Endothelial cell of umbilical vein (primary cell): ENCODE results near the gene ARHGEF26. TPM values are rescaled to one million over a fixed set of nuclear protein-coding genes. Genes with fewer than 3 reads are reported as not detected.

ENCODE experiments used
- BruUV-seq: library from RNA; stranded (reverse); fragments of 400-500 nt; replicated peaks from 2 replicates; lab custom pipeline; 2021; lab: Mats Ljungman, UMichigan
- CTCF ChIA-PET: fragments of 300-600, 350-600 bp; sonication (Branson Sonifier 250); formaldehyde crosslinking; loops from one replicate; lab custom pipeline; 2021; ENCODE audit warnings: antibody characterized with exemption, inconsistent platforms; lab: Charles Lee
- POLR2A ChIA-PET: fragments of 300-600, 350-600 bp; sonication (Branson Sonifier 250); formaldehyde crosslinking; loops from one replicate; lab custom pipeline; 2021; ENCODE audit warnings: antibody characterized with exemption, inconsistent platforms; lab: Charles Lee
- DNase-seq: peaks from one replicate; pipeline ENCODE4 v3.0.0-alpha.2; 2011; ENCODE audit warnings: low read depth, low spot score
- FAIRE-seq: peaks from 2 replicates; lab custom pipeline; 2011; peaks lifted over from hg19 to GRCh38; lab: Jason Lieb, UNC
- H2AFZ ChIP-seq: 2 replicates; pipeline ENCODE4 v1.6.0; 2012; ENCODE audit warnings: low read depth, low read length, control low read depth, inconsistent platforms
- H3K27ac ChIP-seq: 2 replicates; pipeline ENCODE4 v1.5.1; 2011; ENCODE audit warnings: low read depth, mild to moderate bottlenecking, control low read depth, low read length, moderate library complexity; ENCODE audit not compliant: insufficient read depth
- H3K27me3 ChIP-seq, 2 experiments: 2 replicates each; pipeline versions ENCODE4 v1.6.0 to v1.6.1; 2011; ENCODE audit warnings: low read length in 2 of 2, mixed read lengths in 1 of 2; ENCODE audit not compliant: control insufficient read depth in 2 of 2, insufficient read depth in 2 of 2
- H3K36me3 ChIP-seq, 2 experiments: 2 replicates in 1 of 2; 3 replicates in 1 of 2; pipeline ENCODE4 v1.5.1; 2011; ENCODE audit warnings: low read length in 2 of 2, mild to moderate bottlenecking in 1 of 2, moderate library complexity in 1 of 2; ENCODE audit not compliant: control insufficient read depth in 2 of 2, insufficient read depth in 2 of 2; ENCODE audit errors: extremely low read depth in 1 of 2
- H3K4me1 ChIP-seq: 3 replicates; pipeline ENCODE4 v1.5.1; 2011; ENCODE audit warnings: mild to moderate bottlenecking, low read length; ENCODE audit not compliant: control insufficient read depth, insufficient read depth; ENCODE audit errors: extremely low read depth
- H3K4me2 ChIP-seq: 2 replicates; pipeline ENCODE4 v1.6.1; 2011; ENCODE audit warnings: low read length, control low read depth, mixed read lengths; ENCODE audit not compliant: insufficient read depth
- H3K4me3 ChIP-seq, 3 experiments: fragments of 200-600 bp in 1 of 3; sonication (generic), shearing (Covaris generic) in 1 of 3; replicated peaks in 1 of 3; 2 replicates each; pipeline ENCODE4 v1.5.1; 2011 to 2016; ENCODE audit warnings: control low read depth in 3 of 3, low read length in 3 of 3, mild to moderate bottlenecking in 2 of 3, inconsistent platforms in 1 of 3, low read depth in 1 of 3, moderate library complexity in 1 of 3; ENCODE audit not compliant: insufficient read depth in 1 of 3
- H3K79me2 ChIP-seq: 2 replicates; pipeline ENCODE4 v1.6.0; 2012; ENCODE audit warnings: low read length, inconsistent platforms; ENCODE audit not compliant: control insufficient read depth, insufficient read depth
- H3K9ac ChIP-seq: replicated peaks from 2 replicates; pipeline ENCODE3; 2011; ENCODE audit warnings: low read length, control low read depth; ENCODE audit not compliant: insufficient read depth; ENCODE audit errors: extremely low read depth
- H3K9me1 ChIP-seq: replicated peaks from 3 replicates; pipeline ENCODE4 v1.6.0; 2011; ENCODE audit warnings: mild to moderate bottlenecking, low read length; ENCODE audit not compliant: control insufficient read depth, insufficient read depth; ENCODE audit errors: extremely low read depth
- H3K9me3 ChIP-seq: replicated peaks from 2 replicates; pipeline ENCODE4 v1.5.1; 2012; ENCODE audit warnings: low read length, inconsistent platforms; ENCODE audit not compliant: control insufficient read depth, insufficient read depth
- H4K20me1 ChIP-seq: replicated peaks from 2 replicates; pipeline ENCODE3; 2011; ENCODE audit warnings: mild to moderate bottlenecking, low read length; ENCODE audit not compliant: control insufficient read depth, insufficient read depth; ENCODE audit errors: extremely low read depth
- EZH2 ChIP-seq: IDR thresholded peaks from 2 replicates; pipeline ENCODE4 v1.6.1; 2012; ENCODE audit warnings: borderline replicate concordance, low read depth, mild to moderate bottlenecking, moderate library complexity, low read length, inconsistent platforms; ENCODE audit not compliant: severe bottlenecking
- FOS ChIP-seq: IDR thresholded peaks from 2 replicates; pipeline ENCODE4 v1.6.1; 2011; ENCODE audit warnings: mild to moderate bottlenecking, low read length, moderate library complexity, borderline replicate concordance; ENCODE audit not compliant: insufficient read depth
- GATA2 ChIP-seq: IDR thresholded peaks from 2 replicates; pipeline ENCODE4 v1.7.0; 2011; ENCODE audit warnings: low read depth, mild to moderate bottlenecking, moderate library complexity, mixed read lengths, low read length; ENCODE audit not compliant: insufficient read length, insufficient read depth
- JUN ChIP-seq: IDR thresholded peaks from 2 replicates; pipeline ENCODE4 v1.6.1; 2011; ENCODE audit warnings: borderline replicate concordance, low read depth; ENCODE audit not compliant: insufficient read length, insufficient read depth
- MAX ChIP-seq: IDR thresholded peaks from 2 replicates; pipeline ENCODE4 v1.6.1; 2011; ENCODE audit not compliant: insufficient read depth, insufficient read length
- MYC ChIP-seq: IDR thresholded peaks from one replicate; pipeline ENCODE4 v1.6.1; 2011; ENCODE audit warnings: mild to moderate bottlenecking, low read depth, low read length
- POLR2A ChIP-seq: IDR thresholded peaks from 2 replicates; pipeline ENCODE4 v1.6.1; 2012; ENCODE audit warnings: low read depth, mild to moderate bottlenecking, control low read depth, low read length
- POLR2AphosphoS5 ChIP-seq: IDR thresholded peaks from 2 replicates; pipeline ENCODE4 v1.6.1; 2012; ENCODE audit warnings: low read depth, mild to moderate bottlenecking, control low read depth, low read length, moderate library complexity; ENCODE audit not compliant: insufficient read depth
- dilution Hi-C: fragments of 300-500 bp; cut with MboI; formaldehyde crosslinking; loops from one replicate; pipeline ENCODE4 v1.15.0; 2019; ENCODE audit warnings: low sequenced_read_pairs; ENCODE audit not compliant: extremely low pct_ligation_motif_present
- intact Hi-C: fragments of 100-400 bp; cut with micrococcal nuclease; formaldehyde crosslinking; loops from one replicate; pipeline ENCODE4 v1.10.0; 2022
- polyA plus RNA-seq, 4 experiments: library from polyadenylated mRNA; depleted of rRNA in 3 of 4; stranded (reverse) in 3 of 4; unstranded in 1 of 4; fragments of >200 nt; gene quantifications; 2 replicates each; pipeline versions ENCODE4 v1.2.1 to v1.2.3, GENCODE V29; 2011 to 2012; ENCODE audit warnings: missing spikeins in 1 of 4
- total RNA-seq: library from RNA; stranded (reverse); gene quantifications from 2 replicates; pipeline ENCODE4 v1.2.3, GENCODE V29; 2021
- TF ChIP-seq, protein P1 (sequence below), 2 donors: IDR thresholded peaks; 1 replicate in 1 of 2; 2 replicates in 1 of 2; pipeline ENCODE4 v1.5.1; 2011; ENCODE audit warnings: low read length in 2 of 2, mild to moderate bottlenecking in 2 of 2, moderate library complexity in 2 of 2, control low read depth in 1 of 2, inconsistent platforms in 1 of 2, low read depth in 1 of 2; ENCODE audit not compliant: insufficient read depth in 1 of 2; ENCODE audit errors: extremely low read depth in 1 of 2

ARHGEF26 gene
- total and polyA plus RNA-seq, 2 donors (not counting 3 experiments of a cell fraction or from before 2014, with no cell fraction given), result 0.57 to 2.9 TPM

DNA sequence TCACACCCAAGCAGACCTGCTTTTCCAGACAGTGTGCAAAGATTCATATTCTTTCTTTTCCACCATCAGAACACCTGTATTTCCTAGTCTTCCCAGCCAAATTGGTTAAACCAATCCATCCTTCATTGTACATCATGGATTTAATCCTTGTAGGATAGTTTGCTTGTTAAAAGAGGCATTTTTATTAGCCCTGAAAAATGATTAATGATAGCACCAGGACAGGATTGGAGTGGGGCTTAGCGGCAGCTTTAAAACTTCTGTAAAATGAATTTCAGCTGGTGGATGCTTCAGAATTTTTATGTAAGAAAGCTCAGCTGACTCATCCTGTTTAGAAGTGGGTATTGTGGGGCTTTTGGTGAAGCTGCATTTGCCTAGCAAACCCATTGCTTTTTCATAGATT, 36.1 kb upstream of the ARHGEF26 start:
- H3K4me1 ChIP-seq, result no peaks in the 10 kb centered on the region
- no peak overlapping the region for H3K4me3 ChIP-seq
- ChIA-PET POLR2A (no interaction called here), CTCF (interaction anchor here (1.5 to 1.6 kb wide), 2 partner anchors 11 to 168 kb away, joined by 5 to 6 read pairs; no protein-coding TSS in a partner anchor)
- H3K9me3 ChIP-seq, result no peaks in the 10 kb centered on the region
- BruUV-seq, result no TSS peak
- intact Hi-C loops, result no loop called here
- no peak overlapping the region for H3K4me2 ChIP-seq
- TF ChIP-seq POLR2A, result no peak
- no peak for TF ChIP-seq POLR2AphosphoS5
- no peak for TF ChIP-seq MYC
- no peak for TF ChIP-seq GATA2
- no peak for TF ChIP-seq JUN
- no peak for TF ChIP-seq EZH2
- TF ChIP-seq, protein P1, sequence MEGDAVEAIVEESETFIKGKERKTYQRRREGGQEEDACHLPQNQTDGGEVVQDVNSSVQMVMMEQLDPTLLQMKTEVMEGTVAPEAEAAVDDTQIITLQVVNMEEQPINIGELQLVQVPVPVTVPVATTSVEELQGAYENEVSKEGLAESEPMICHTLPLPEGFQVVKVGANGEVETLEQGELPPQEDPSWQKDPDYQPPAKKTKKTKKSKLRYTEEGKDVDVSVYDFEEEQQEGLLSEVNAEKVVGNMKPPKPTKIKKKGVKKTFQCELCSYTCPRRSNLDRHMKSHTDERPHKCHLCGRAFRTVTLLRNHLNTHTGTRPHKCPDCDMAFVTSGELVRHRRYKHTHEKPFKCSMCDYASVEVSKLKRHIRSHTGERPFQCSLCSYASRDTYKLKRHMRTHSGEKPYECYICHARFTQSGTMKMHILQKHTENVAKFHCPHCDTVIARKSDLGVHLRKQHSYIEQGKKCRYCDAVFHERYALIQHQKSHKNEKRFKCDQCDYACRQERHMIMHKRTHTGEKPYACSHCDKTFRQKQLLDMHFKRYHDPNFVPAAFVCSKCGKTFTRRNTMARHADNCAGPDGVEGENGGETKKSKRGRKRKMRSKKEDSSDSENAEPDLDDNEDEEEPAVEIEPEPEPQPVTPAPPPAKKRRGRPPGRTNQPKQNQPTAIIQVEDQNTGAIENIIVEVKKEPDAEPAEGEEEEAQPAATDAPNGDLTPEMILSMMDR (IDR thresholded peaks at IDR 0.05; ENCODE audit: extremely low read depth in 1 of 2, insufficient read depth in 1 of 2, low read depth in 1 of 2, low read length in 2 of 2), result no peak
- TF ChIP-seq MAX, result no peak
- TF ChIP-seq FOS, result no peak
- no peaks in the 10 kb centered on the region for H3K36me3 ChIP-seq
- dilution Hi-C loops, result no loop called here
- no peak overlapping the region for H3K9ac ChIP-seq
- FAIRE-seq, result no peak
- H4K20me1 ChIP-seq, result no peaks in the 10 kb centered on the region
- H3K27me3 ChIP-seq, result peaks cover 0 to 2% of the 10 kb centered on the region in 2 experiments
- H3K9me1 ChIP-seq, result no peaks in the 10 kb centered on the region
- H2AFZ ChIP-seq, result no peak overlapping the region
- H3K27ac ChIP-seq, result no peak overlapping the region
- H3K79me2 ChIP-seq, result no peaks in the 10 kb centered on the region
- DNase-seq, result no peak
